ENCODE data around the gene RAB4A. TPM values are rescaled to one million over a fixed set of nuclear protein-coding genes. Genes with fewer than 3 reads are reported as not detected.

RAB4A gene
- total RNA-seq, 4 donors from 2014 or later = 65.5 to 84.7 (median 74.0) TPM

DNA sequence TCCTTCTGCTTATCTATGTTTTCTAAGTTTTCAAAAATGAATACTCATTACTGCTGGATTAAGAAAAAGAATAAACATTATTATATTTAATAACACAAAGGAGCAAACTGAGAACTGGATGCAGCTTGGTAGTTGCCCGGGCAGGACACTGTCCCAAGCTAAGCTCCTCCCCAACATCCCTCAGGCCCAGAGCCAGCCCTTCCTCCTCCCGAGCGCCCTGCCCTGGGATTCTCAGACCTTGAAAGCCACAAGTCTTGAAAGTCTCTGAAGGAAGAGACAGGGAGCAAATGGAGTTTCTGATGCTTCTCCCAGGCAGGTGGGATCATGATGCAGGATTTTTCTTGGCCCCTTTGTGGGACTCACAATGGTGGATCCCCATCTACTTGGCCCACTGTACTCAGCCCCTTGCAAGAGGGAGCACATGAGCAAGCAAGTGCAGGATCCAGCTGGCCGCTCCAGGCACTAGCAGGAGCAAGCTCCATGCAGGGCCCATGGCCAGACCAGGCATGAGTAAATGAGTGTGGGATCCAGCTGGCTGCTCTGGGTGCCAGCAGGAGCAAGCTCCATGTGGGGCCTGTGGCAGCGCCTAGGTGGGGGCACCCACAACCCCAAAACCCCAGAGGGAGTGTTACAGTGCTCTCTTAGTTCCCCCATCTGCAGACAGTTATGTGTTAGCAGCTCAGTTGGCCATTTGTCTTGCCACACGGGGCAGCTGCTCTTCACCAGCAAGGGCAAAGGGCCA, 32.1 kb upstream of the RAB4A start:
- DNase-seq (ENCODE audit: low spot score in 2 of 2) = peak in 1 of 2 donors; percentile 85
- WGBS, 2 donors = 31 to 47% methylated on average over 5 to 6 of the region's 6 CpGs
- H3K4me3 ChIP-seq (ENCODE audit: low read depth, poor library complexity, severe bottlenecking) = no peak overlapping the region
- no peak for TF ChIP-seq POLR2A (IDR thresholded peaks at IDR 0.05)
- TF ChIP-seq, protein P1, sequence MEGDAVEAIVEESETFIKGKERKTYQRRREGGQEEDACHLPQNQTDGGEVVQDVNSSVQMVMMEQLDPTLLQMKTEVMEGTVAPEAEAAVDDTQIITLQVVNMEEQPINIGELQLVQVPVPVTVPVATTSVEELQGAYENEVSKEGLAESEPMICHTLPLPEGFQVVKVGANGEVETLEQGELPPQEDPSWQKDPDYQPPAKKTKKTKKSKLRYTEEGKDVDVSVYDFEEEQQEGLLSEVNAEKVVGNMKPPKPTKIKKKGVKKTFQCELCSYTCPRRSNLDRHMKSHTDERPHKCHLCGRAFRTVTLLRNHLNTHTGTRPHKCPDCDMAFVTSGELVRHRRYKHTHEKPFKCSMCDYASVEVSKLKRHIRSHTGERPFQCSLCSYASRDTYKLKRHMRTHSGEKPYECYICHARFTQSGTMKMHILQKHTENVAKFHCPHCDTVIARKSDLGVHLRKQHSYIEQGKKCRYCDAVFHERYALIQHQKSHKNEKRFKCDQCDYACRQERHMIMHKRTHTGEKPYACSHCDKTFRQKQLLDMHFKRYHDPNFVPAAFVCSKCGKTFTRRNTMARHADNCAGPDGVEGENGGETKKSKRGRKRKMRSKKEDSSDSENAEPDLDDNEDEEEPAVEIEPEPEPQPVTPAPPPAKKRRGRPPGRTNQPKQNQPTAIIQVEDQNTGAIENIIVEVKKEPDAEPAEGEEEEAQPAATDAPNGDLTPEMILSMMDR (IDR thresholded peaks at IDR 0.05) = no peak
- intact Hi-C loops (cut with DNase I; ENCODE audit: low total_unique reads) = loop anchor here (10.0 kb wide), 1 partner anchor 1996 kb away; no protein-coding TSS in a partner anchor

DNA sequence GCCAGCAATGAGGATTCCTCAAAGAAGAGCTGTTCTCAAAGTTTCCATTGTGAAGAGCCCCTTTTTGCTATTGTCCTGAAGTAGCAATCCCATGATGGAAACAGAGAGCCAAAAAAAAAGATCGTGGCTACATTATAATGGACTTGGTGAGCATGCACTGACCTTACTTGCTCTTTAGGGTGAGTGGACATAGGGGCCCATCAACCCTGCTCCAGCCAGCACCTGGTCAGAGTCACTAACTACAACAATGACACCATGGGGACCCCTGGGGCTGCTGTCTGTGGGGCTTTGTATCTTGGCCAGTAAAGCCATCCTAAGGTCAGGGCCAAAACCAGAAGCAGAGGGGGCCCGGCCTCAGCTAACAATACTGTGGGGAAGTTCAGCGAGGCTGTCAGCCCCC, 30.4 kb upstream of the RAB4A start:
- H3K4me3 ChIP-seq (ENCODE audit: low read depth, poor library complexity, severe bottlenecking) = no peak overlapping the region
- peak in 1 of 2 donors; percentile 42 for DNase-seq (ENCODE audit: low spot score in 2 of 2)
- intact Hi-C loops (cut with DNase I; ENCODE audit: low total_unique reads) = no loop called here
- WGBS, 2 donors = 83 to 87% methylated on average over 3 of the region's 3 CpGs
- TF ChIP-seq POLR2A (IDR thresholded peaks at IDR 0.05) = no peak
- TF ChIP-seq, protein P1 (IDR thresholded peaks at IDR 0.05) = no peak

DNA sequence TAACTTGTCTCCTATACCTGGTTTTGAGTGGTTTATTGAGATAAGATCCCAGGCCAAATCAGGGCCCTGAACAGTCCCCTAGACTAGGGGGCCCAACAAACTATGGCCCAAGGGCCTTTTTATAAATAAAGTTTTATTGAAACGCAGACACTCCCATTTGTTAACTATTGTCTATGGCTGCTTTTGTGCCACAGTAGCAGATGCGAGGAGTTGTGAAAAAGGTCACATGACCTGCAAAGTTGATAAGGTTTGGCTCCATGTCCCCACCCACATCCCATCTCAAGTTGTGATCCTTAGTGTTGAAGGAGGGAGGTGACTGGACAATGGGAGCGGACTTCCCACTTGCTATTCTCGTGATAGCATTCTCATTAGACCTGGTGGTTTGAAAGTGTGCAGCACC, 29.5 kb upstream of the RAB4A start:
- 95 to 96% methylated on average over 4 of the region's 4 CpGs for WGBS, 2 donors
- intact Hi-C loops (cut with DNase I; ENCODE audit: low total_unique reads) = no loop called here
- TF ChIP-seq, protein P1 (IDR thresholded peaks at IDR 0.05) = no peak
- TF ChIP-seq POLR2A (IDR thresholded peaks at IDR 0.05) = no peak
- DNase-seq (ENCODE audit: low spot score in 2 of 2) = no peak
- no peak overlapping the region for H3K4me3 ChIP-seq (ENCODE audit: low read depth, poor library complexity, severe bottlenecking)

DNA sequence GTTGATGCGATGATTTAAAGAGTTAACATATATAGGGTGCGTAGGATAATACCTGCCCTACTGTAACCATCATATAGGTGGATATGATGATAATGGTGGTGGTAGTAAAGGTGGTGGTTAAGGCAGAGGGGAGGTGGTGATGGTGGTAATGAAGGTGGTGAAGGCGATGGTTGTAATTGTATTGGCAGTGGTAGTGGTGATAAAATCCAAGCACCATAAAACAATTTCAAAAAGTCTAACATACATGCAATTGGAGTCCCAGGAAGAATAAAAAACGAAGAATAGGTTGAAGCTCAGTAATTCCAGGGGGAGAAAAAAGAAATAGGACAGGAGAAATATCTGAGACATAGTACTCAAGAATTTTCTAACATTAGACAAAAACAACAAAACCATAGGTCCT, 27.3 kb upstream of the RAB4A start:
- intact Hi-C loops (cut with DNase I; ENCODE audit: low total_unique reads) = no loop called here
- DNase-seq (ENCODE audit: low spot score in 2 of 2) = no peak
- TF ChIP-seq, protein P1 (IDR thresholded peaks at IDR 0.05) = no peak
- TF ChIP-seq POLR2A (IDR thresholded peaks at IDR 0.05) = no peak
- 92 to 94% methylated on average over 4 of the region's 4 CpGs for WGBS, 2 donors
- no peak overlapping the region for H3K4me3 ChIP-seq (ENCODE audit: low read depth, poor library complexity, severe bottlenecking)

DNA sequence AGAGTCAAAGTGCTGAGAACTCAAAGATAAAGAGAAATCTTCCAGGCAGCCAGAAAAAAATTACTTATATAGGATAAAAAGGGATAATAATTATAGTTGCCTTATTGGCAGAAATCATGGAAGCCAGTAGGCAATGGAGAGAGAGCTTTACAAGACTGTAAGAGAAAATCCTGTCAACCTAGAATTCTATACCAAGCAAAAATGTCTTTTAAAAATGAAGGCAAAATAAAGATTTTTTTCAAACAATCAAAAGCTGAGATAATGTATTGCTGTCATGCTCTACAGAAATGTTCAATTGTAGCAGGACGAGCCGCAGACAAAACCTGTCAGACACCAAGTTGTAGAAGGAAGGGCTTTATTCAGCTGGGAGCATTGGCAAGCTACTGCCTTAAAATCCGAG, 26.8 kb upstream of the RAB4A start:
- H3K4me3 ChIP-seq (ENCODE audit: low read depth, poor library complexity, severe bottlenecking) = no peak overlapping the region
- DNase-seq (ENCODE audit: low spot score in 2 of 2) = no peak
- intact Hi-C loops (cut with DNase I; ENCODE audit: low total_unique reads) = no loop called here
- TF ChIP-seq, protein P1 (IDR thresholded peaks at IDR 0.05) = no peak
- no peak for TF ChIP-seq POLR2A (IDR thresholded peaks at IDR 0.05)
- WGBS, 2 donors = 95 to 97% methylated on average over 3 of the region's 3 CpGs

DNA sequence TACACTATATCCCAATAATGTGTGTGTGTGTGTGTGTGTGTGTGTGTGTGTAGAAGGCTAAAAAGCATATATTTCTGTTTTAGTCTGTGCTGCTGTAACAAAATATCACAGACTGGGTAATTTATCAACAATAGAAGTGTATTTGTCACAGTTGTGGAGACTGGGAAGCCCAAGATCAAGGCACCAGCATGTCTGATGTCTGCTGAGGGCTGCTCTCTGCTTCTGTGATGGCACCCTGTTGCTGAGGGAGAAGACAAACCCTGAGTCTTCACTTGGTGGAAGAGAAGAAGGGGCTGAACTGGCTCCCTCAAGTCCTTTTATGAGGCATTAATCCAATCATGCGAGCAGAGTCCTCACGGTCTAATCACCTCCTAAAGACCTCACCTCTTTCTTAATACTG, 23.0 kb upstream of the RAB4A start:
- intact Hi-C loops (cut with DNase I; ENCODE audit: low total_unique reads) = no loop called here
- 88 to 96% methylated on average over 2 of the region's 2 CpGs for WGBS, 2 donors
- no peak for DNase-seq (ENCODE audit: low spot score in 2 of 2)
- no peak overlapping the region for H3K4me3 ChIP-seq (ENCODE audit: low read depth, poor library complexity, severe bottlenecking)
- no peak for TF ChIP-seq POLR2A (IDR thresholded peaks at IDR 0.05)
- TF ChIP-seq, protein P1 (IDR thresholded peaks at IDR 0.05) = no peak
